ENCODE measurements around the gene PANK2.

- TF ChIP-seq RFX5 (IDR thresholded peaks at IDR 0.05; ENCODE audit: borderline replicate concordance, low read depth, low read length) = no peak
- TF ChIP-seq POLR2AphosphoS5 (IDR thresholded peaks at IDR 0.05; ENCODE audit: low read depth, low read length) = no peak
- no peak for TF ChIP-seq BCL11A (IDR thresholded peaks at IDR 0.05; ENCODE audit: low read depth in 2 of 2, low read length in 2 of 2)
- no peak for TF ChIP-seq FOSL1 (IDR thresholded peaks at IDR 0.05; ENCODE audit: insufficient read depth, low read depth, low read length)
- no peak for TF ChIP-seq PHF8 (conservative IDR thresholded peaks at IDR 0.05; ENCODE audit: low read depth, low read length)
- no peak for TF ChIP-seq POLR2A (IDR thresholded peaks at IDR 0.05; ENCODE audit: control extremely low read depth in 1 of 2, low read depth in 2 of 2, low read length in 2 of 2)
- no peak for TF ChIP-seq EZH2 (IDR thresholded peaks at IDR 0.05; ENCODE audit: low read depth, low read length, severe bottlenecking)
- TF ChIP-seq SP1 (IDR thresholded peaks at IDR 0.05; ENCODE audit: low read depth, low read length) = no peak
- no peak for TF ChIP-seq CTCF (IDR thresholded peaks at IDR 0.05; ENCODE audit: control extremely low read depth in 1 of 3, insufficient read depth in 1 of 3, low read depth in 1 of 3, low read length in 3 of 3)
These were observed 23.9 kb upstream of the PANK2 start for GRCh38 chr20:3865152-3865886.
